Left kidney (tissue), 2 donors: ENCODE results near the gene BDH2. TPM values are rescaled to one million over a fixed set of nuclear protein-coding genes. Genes with fewer than 3 reads are reported as not detected.

Source experiments
- DNase-seq: peaks from one replicate; pipeline ENCODE4 v3.0.0-alpha.2; 2013
- polyA plus RNA-seq: library from polyadenylated mRNA; unstranded; fragments of 120-200 nt; gene quantifications from one replicate; pipeline ENCODE4 v1.2.1, GENCODE V29; 2013; ENCODE audit not compliant: insufficient read length

BDH2 gene
- polyA plus RNA-seq, 1 donor, result 206 TPM

- no peak for DNase-seq
Observed at GRCh38 chr4:103036169-103036568, 63.5 kb downstream of the BDH2 start.

GRCh38 chr4:103032574-103032973, 67.1 kb downstream of the BDH2 start:
- DNase-seq, result no peak

GRCh38 chr4:103030791-103031190, 68.8 kb downstream of the BDH2 start:
- DNase-seq, result no peak

- no peak for DNase-seq
Observed at GRCh38 chr4:103029300-103029699, 70.3 kb downstream of the BDH2 start.

Other genes with a start within 250 kb of the BDH2 start
- gene CISD2, start 230.8 kb downstream of the BDH2 start, polyA plus RNA-seq, result 48.4 TPM
- 3.4 TPM for gene SLC9B1, start 80.1 kb downstream of the BDH2 start, polyA plus RNA-seq
- 8.2 TPM for gene SLC9B2, start 23.1 kb downstream of the BDH2 start, polyA plus RNA-seq
- gene CENPE, start 98.5 kb upstream of the BDH2 start, polyA plus RNA-seq, result 20.6 TPM